Chondrocyte (in vitro differentiated cells): ENCODE data around the gene MYL7. TPM values are rescaled to one million over a fixed set of nuclear protein-coding genes. Genes with fewer than 3 reads are reported as not detected.

Source experiments
- DNase-seq: peaks from one replicate; pipeline ENCODE4 v3.0.0; 2021; ENCODE audit warnings: mixed read lengths, low spot score
- H3K27ac Mint-ChIP-seq: one replicate; pipeline ENCODE4 v1.8.0; 2021; ENCODE audit warnings: mild to moderate bottlenecking, moderate library complexity, mixed read lengths; ENCODE audit not compliant: unreplicated experiment
- H3K27me3 Mint-ChIP-seq: 2 replicates; pipeline ENCODE4 v1.8.0; 2021; ENCODE audit warnings: low read depth, mixed read lengths
- H3K36me3 Mint-ChIP-seq: 2 replicates; pipeline ENCODE4 v1.8.0; 2021; ENCODE audit warnings: low read depth, mixed read lengths
- H3K4me1 Mint-ChIP-seq: 2 replicates; pipeline ENCODE4 v1.8.0; 2021; ENCODE audit warnings: low read depth, mild to moderate bottlenecking, mixed read lengths
- H3K4me3 Mint-ChIP-seq: one replicate; pipeline ENCODE4 v1.8.0; 2021; ENCODE audit warnings: mild to moderate bottlenecking, moderate library complexity, mixed read lengths; ENCODE audit not compliant: unreplicated experiment
- H3K9me3 Mint-ChIP-seq: 2 replicates; pipeline ENCODE4 v1.8.0; 2021; ENCODE audit warnings: low read depth, mixed read lengths
- total RNA-seq: library from RNA; stranded (reverse); gene quantifications from 3 replicates; pipeline ENCODE4 v1.2.1, GENCODE V29; 2021
- TF ChIP-seq, protein P1 (sequence below): fragments of 200-600 bp; sonication (generic); IDR thresholded peaks from 2 replicates; pipeline ENCODE4 v1.5.0; 2021; ENCODE audit warnings: antibody characterized with exemption, mild to moderate bottlenecking, moderate library complexity

The MYL7 gene
- total RNA-seq, 1 donor from 2014 or later = not detected

DNA sequence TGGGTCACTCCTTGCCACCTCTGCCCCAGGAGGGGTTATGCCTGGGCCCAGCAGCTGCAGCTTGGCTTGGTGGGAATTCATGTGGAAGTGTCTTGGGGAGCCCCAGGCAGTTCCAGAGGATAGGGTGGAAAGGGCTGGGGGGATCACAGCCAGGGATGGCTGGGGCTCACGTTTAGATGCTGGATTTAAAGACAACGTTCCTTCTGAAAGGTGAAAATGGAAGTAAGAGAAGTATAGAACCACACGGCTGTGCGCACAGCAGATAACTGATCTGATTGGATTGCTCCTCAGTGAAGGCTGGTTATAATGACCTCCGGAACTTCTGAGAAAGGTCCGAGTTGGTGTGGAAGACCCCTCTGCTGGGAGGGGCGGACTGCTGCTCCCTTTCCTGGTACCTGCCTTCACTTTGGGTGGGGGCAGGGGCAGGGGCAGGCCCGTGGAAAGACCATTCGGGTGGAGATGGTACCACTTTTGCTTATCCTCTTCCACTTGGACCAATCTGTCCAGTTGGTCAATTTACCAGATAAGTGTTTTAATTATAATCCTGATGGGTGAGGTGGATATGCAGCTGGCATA, 7.9 kb upstream of the MYL7 start:
- no peaks in the 10 kb centered on the region for H3K9me3 Mint-ChIP-seq
- H3K36me3 Mint-ChIP-seq = no peaks in the 10 kb centered on the region
- no peaks in the 10 kb centered on the region for H3K27me3 Mint-ChIP-seq
- TF ChIP-seq, protein P1, sequence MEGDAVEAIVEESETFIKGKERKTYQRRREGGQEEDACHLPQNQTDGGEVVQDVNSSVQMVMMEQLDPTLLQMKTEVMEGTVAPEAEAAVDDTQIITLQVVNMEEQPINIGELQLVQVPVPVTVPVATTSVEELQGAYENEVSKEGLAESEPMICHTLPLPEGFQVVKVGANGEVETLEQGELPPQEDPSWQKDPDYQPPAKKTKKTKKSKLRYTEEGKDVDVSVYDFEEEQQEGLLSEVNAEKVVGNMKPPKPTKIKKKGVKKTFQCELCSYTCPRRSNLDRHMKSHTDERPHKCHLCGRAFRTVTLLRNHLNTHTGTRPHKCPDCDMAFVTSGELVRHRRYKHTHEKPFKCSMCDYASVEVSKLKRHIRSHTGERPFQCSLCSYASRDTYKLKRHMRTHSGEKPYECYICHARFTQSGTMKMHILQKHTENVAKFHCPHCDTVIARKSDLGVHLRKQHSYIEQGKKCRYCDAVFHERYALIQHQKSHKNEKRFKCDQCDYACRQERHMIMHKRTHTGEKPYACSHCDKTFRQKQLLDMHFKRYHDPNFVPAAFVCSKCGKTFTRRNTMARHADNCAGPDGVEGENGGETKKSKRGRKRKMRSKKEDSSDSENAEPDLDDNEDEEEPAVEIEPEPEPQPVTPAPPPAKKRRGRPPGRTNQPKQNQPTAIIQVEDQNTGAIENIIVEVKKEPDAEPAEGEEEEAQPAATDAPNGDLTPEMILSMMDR = no peak
- DNase-seq = no peak
- H3K27ac Mint-ChIP-seq = no peak overlapping the region
- no peak overlapping the region for H3K4me3 Mint-ChIP-seq
- no peaks in the 10 kb centered on the region for H3K4me1 Mint-ChIP-seq

DNA sequence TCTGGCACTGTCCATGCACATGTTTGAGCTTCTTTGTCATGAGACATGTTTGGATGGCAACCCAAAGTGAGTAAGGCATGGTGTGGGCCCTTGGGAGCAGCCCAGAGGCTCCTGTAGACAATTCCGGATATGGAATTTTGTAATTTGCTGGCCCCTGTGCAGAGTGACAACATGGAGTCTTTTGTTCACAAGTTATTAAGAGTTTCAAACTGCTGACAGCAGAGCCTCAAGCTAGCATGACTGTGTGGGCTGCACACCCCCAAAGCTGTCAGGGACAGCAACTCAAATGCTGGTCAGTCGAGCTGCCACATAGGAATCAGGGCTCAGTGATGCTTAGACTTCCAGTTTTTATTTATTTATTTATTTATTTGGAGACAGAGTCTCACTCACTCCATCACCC, 7.0 kb upstream of the MYL7 start:
- H3K9me3 Mint-ChIP-seq = no peaks in the 10 kb centered on the region
- no peaks in the 10 kb centered on the region for H3K4me1 Mint-ChIP-seq
- no peaks in the 10 kb centered on the region for H3K27me3 Mint-ChIP-seq
- H3K36me3 Mint-ChIP-seq = no peaks in the 10 kb centered on the region
- H3K27ac Mint-ChIP-seq = no peak overlapping the region
- H3K4me3 Mint-ChIP-seq = no peak overlapping the region
- TF ChIP-seq, protein P1 = no peak
- DNase-seq = no peak

DNA sequence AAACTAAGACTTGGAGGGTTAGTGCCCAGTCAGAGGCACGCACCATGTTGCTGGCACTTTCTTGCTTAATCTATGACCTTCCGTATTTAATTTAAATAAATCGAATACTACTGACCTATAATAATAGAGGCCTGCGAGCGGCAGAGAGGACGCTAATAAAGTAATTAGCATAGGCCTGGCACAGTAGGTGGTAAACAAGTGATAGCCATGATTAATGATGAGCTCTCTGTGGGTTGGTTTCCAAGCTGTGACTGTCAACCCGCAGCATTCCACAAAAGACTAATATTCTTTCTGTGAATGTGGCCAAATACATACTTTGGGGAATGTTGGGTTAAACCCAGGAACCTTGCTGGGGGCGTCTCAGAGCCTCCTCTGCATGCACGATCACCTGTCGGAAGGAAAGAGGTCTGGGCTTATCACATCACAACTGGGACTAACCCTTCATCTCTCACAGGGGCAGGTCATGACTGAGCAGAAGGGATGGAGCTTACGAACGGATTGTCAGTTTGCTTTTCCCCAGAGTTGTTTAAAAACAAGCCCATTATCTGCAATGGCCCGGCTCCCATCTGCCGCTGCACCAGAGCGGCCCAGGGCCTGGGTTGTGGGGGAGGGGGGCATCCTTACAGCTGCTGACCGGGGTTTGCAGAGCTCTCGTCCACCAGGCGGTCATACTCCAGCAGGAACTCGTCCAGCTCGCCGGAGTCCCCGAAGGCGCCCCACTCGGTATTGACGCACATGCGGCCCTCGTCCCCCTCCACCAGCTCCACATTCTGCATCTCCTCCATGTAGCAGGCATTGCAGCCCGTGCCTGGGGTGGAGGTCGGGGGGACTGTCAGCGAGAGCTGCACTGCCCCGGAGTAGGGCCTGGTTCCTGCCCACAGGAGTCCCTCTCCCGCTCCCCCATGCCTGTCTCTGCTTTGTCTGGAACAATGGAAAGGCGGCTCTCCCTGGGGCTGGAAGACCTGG, 6.2 kb upstream of the MYL7 start:
- Mint-ChIP-seq H3K36me3 (no peaks in the 10 kb centered on the region), H3K9me3 (no peaks in the 10 kb centered on the region), H3K27ac (no peak overlapping the region), H3K27me3 (no peaks in the 10 kb centered on the region), H3K4me1 (no peaks in the 10 kb centered on the region), H3K4me3 (no peak overlapping the region)
- no peak for DNase-seq
- TF ChIP-seq, protein P1 = no peak

DNA sequence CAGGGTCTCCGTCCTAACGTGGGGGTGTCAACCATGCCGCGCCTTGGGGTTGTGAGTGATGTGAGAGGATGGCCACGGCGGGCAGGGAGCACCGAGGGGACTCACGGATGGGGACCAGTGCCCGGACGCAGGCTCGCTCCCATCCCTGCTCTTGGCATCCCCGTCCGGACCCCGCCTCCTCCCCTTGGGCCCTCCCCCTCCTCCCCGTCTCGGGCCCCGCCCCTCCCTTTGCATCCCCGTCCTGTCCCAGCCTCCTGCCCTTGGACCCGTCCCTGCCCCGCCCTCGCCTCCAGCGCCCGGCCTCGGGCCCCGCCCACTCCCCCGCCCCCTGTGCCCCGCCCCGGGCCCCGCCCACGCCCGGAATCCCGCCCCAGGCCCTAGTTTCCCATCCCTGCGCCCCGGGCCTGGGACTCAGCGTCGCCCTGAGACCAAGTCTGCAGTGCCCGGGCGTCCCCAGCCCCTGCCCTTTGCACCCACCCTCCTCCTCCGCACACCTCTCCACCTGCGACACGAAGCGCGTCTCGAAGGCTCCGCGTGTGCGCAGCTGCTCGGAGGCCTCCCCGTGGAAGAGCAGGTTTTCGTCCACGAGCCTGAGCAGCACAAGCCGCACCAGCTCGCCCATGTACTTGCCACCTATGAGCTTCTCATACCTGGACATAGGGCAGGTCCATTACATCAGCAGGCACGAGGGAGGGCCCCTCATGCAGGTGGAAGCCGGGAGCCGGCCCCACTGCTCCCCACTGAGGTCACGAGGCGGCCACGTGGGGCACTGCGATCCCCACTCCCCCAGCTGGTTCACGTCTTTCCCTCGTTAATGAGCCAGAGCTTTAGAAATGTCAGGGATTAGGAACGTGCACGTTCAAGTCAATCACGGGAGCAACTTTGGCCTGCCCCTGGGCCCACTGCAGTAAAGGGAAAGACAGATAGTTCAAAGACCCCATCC, 5.1 kb upstream of the MYL7 start:
- Mint-ChIP-seq H3K27ac (no peak overlapping the region), H3K27me3 (no peaks in the 10 kb centered on the region), H3K9me3 (no peaks in the 10 kb centered on the region), H3K4me1 (no peaks in the 10 kb centered on the region), H3K4me3 (peak overlapping the region; percentile 62), H3K36me3 (no peaks in the 10 kb centered on the region)
- no peak for DNase-seq
- TF ChIP-seq, protein P1 = no peak
